ENCODE results near the gene RNF38. TPM values are rescaled to one million over a fixed set of nuclear protein-coding genes. Genes with fewer than 3 reads are reported as not detected.
"Not testable (repeated sequence)": the region's sequence is repeated elsewhere in the genome, so short reads cannot be mapped to it uniquely, and the experiment has no call there.

The RNF38 gene
- total RNA-seq, 2 experiments from 2014 or later, result 88.1 to 104 TPM

DNA sequence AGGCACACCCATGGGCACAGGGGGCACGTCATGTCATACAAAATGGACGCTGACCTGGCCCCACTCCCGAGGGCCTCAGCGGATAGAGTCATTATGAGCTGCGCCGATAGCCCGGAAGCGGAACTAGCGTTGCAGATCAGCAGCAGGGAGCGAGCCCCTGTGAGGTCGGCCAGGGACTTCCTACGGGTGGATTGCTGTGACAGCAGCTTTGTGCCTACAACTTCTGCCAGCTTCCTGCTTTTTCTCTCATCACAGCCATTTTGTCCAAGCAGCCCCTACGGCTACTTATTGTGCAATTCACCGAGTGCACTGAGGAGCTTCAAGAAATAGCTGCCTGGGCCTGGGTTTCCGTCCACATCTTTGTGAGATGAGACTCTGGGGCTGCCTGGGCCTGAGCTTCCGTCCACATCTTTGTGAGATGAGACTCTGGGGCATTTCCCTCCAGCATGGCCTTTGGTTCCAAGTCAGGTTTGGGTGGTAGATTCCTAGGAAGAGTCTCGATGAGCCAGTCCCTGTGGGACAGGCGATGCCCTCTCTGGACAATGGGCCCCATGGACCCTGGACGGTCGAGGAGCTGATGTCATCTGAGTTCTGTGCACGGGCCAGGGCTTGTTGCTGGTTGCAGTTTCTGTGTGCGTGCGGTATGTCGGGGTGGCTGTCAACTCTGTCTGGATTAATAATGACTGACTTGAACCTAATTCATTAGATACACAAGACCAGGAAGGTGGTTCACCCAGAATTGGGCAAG is 74.8 kb downstream of the RNF38 start:
- Histone ChIP-seq H3K4me1 (ENCODE audit: insufficient read depth, low read length) (no peaks in the 10 kb centered on the region), H3K36me3 (ENCODE audit: insufficient read depth, low read length) (no peaks in the 10 kb centered on the region), H3K27me3 (ENCODE audit: control insufficient read depth in 1 of 2, insufficient read depth in 2 of 2, low read length in 2 of 2) (no peaks in the 10 kb centered on the region), H3K9me3 (ENCODE audit: control insufficient read depth in 1 of 2, insufficient read depth in 1 of 2, low read length in 2 of 2) (no peaks in the 10 kb centered on the region), H3K4me3 (ENCODE audit: low read length) (no peak overlapping the region), H3K27ac (ENCODE audit: low read depth in 1 of 2, low read length in 2 of 2) (no peak overlapping the region)
- CTCF ChIA-PET, result no interaction called here
- H3K4me3 Mint-ChIP-seq, result no peak overlapping the region
- DNase-seq (no peak), ATAC-seq (ENCODE audit: poor library complexity) (no peak)
- H3K9me3 Mint-ChIP-seq, result no peaks in the 10 kb centered on the region
- POLR2A ChIA-PET, result no interaction called here
- H3K4me1 Mint-ChIP-seq (ENCODE audit: low read depth), result peaks cover 5% of the 10 kb centered on the region
- no peak for TF ChIP-seq CTCF (IDR thresholded peaks at IDR 0.05)
- intact Hi-C loops (cut with DNase I, micrococcal nuclease), result no loop called here
- no peaks in the 10 kb centered on the region for H3K36me3 Mint-ChIP-seq (ENCODE audit: low read depth)
- no peak overlapping the region for H3K27ac Mint-ChIP-seq
- no peaks in the 10 kb centered on the region for H3K27me3 Mint-ChIP-seq

DNA sequence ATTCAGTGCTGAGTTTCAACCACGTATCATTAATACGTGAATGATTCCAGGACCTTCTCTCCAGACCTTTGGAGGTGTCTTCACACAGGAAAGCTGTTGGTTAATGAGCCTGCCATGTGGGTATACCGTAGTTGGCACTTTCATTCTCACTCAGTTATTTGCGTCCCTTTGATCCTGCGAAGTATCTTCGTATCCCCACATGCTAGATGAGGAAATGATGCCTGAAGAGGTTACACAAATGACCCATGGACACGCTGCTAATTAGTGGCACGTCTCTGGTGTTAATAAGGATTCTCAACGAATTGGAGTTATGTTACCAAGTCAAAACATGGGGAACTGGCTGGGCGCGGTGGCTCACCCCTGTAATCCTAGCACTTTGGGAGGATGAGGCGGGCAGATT is 76.1 kb downstream of the RNF38 start:
- ChIA-PET POLR2A (no interaction called here), CTCF (interaction anchor here (1.5 kb wide), 1 partner anchor 76 kb away, joined by 4 read pairs; no protein-coding TSS in a partner anchor)
- intact Hi-C loops (cut with DNase I, micrococcal nuclease), result no loop called here
- no peaks in the 10 kb centered on the region for H3K9me3 ChIP-seq (ENCODE audit: control insufficient read depth in 1 of 2, insufficient read depth in 1 of 2, low read length in 2 of 2)
- Mint-ChIP-seq H3K36me3 (ENCODE audit: low read depth) (no peaks in the 10 kb centered on the region), H3K27ac (no peak overlapping the region), H3K4me3 (no peak overlapping the region), H3K27me3 (no peaks in the 10 kb centered on the region), H3K9me3 (no peaks in the 10 kb centered on the region), H3K4me1 (ENCODE audit: low read depth) (peaks cover 4% of the 10 kb centered on the region)
- no peaks in the 10 kb centered on the region for H3K4me1 ChIP-seq (ENCODE audit: insufficient read depth, low read length)
- ATAC-seq (ENCODE audit: poor library complexity) (no peak), DNase-seq (no peak)
- no peaks in the 10 kb centered on the region for H3K36me3 ChIP-seq (ENCODE audit: insufficient read depth, low read length)
- no peak overlapping the region for H3K27ac ChIP-seq (ENCODE audit: low read depth in 1 of 2, low read length in 2 of 2)
- no peak overlapping the region for H3K4me3 ChIP-seq (ENCODE audit: low read length)
- no peak for TF ChIP-seq CTCF (IDR thresholded peaks at IDR 0.05)
- H3K27me3 ChIP-seq (ENCODE audit: control insufficient read depth in 1 of 2, insufficient read depth in 2 of 2, low read length in 2 of 2), result no peaks in the 10 kb centered on the region

DNA sequence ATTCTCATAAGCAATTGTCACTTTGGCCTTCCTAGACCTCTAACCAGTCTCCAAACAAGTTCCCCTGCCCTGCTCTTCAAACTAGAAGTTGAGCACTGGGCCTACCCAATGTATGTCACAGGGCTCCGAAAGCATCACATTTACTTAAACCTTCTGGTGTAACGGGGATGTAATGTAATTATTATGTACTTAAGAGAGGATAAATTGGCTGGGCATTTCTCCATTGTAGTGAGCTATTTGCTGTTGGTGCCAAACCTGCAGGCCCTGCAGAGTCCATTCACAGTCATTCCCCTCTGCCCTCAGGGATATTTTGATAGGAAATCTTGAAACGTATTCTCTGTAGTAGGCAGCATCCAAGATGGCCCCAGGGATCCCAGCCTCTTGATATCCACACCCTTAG is 77.6 kb downstream of the RNF38 start:
- Histone ChIP-seq H3K4me1 (ENCODE audit: insufficient read depth, low read length) (no peaks in the 10 kb centered on the region), H3K9me3 (ENCODE audit: control insufficient read depth in 1 of 2, insufficient read depth in 1 of 2, low read length in 2 of 2) (no peaks in the 10 kb centered on the region), H3K36me3 (ENCODE audit: insufficient read depth, low read length) (no peaks in the 10 kb centered on the region), H3K27ac (ENCODE audit: low read depth in 1 of 2, low read length in 2 of 2) (no peak overlapping the region), H3K4me3 (ENCODE audit: low read length) (no peak overlapping the region), H3K27me3 (ENCODE audit: control insufficient read depth in 1 of 2, insufficient read depth in 2 of 2, low read length in 2 of 2) (no peaks in the 10 kb centered on the region)
- no peaks in the 10 kb centered on the region for H3K27me3 Mint-ChIP-seq
- intact Hi-C loops (cut with DNase I, micrococcal nuclease), result no loop called here
- ATAC-seq (ENCODE audit: poor library complexity) (no peak), DNase-seq (no peak)
- TF ChIP-seq CTCF (IDR thresholded peaks at IDR 0.05), result no peak
- ChIA-PET POLR2A (no interaction called here), CTCF (no interaction called here)
- no peaks in the 10 kb centered on the region for H3K9me3 Mint-ChIP-seq
- no peaks in the 10 kb centered on the region for H3K4me1 Mint-ChIP-seq (ENCODE audit: low read depth)
- H3K4me3 Mint-ChIP-seq, result no peak overlapping the region
- H3K27ac Mint-ChIP-seq, result no peak overlapping the region
- no peaks in the 10 kb centered on the region for H3K36me3 Mint-ChIP-seq (ENCODE audit: low read depth)

- H3K9me3 Mint-ChIP-seq; H3K4me1 ChIP-seq (ENCODE audit: insufficient read depth, low read length); CTCF ChIA-PET; H3K4me3 Mint-ChIP-seq; H3K27ac ChIP-seq (ENCODE audit: low read depth in 1 of 2, low read length in 2 of 2); H3K27me3 Mint-ChIP-seq; ATAC-seq (ENCODE audit: poor library complexity); H3K36me3 ChIP-seq (ENCODE audit: insufficient read depth, low read length); H3K27me3 ChIP-seq (ENCODE audit: control insufficient read depth in 1 of 2, insufficient read depth in 2 of 2, low read length in 2 of 2); H3K9me3 ChIP-seq (ENCODE audit: control insufficient read depth in 1 of 2, insufficient read depth in 1 of 2, low read length in 2 of 2); H3K27ac Mint-ChIP-seq; H3K36me3 Mint-ChIP-seq (ENCODE audit: low read depth); H3K4me3 ChIP-seq (ENCODE audit: low read length); POLR2A ChIA-PET; DNase-seq; intact Hi-C loops (cut with DNase I, micrococcal nuclease); H3K4me1 Mint-ChIP-seq (ENCODE audit: low read depth): not testable (repeated sequence)
These were observed 78.2 kb downstream of the RNF38 start for GRCh38 chr9:36321903-36322302.
